ENCODE measurements around the gene RPS5.
"Not testable (repeated sequence)": the region's sequence is repeated elsewhere in the genome, so short reads cannot be mapped to it uniquely, and the experiment has no call there.

Gene RPS5

DNA sequence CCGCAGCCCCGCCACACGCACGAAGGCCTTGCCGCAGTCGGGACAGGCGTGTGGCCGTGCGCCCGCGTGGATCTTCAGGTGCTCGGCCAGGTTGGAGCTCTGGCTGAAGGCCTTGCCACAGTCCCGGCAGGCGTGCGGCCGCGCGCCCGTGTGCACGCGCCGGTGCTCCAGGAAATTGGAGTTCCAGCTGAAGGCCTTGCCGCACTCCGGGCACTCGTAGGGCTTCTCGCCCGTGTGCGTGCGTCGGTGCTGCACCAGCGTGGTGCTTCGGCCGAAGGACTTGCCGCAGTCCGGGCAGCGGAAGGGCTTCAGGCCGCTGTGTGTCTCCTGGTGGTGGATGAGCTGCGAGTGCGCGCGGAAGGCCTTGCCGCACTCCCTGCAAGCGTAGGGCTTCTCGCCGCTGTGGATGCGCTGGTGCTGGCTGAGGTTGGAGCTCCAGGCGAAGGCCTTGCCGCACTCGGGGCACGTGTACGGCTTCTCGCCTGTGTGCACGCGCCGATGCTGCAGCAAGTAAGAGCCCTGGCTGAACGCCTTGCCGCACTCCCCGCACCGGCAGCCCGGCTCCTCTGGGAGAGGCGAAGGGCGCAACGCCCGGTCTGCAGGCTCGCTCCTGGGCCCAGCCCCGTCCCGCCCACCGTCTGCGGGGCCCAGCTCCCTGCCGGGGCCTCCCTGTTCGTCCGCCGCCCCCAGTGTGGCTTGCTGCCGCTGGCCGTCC is 30.1 kb upstream of the RPS5 start:
- no peak for DNase-seq

DNA sequence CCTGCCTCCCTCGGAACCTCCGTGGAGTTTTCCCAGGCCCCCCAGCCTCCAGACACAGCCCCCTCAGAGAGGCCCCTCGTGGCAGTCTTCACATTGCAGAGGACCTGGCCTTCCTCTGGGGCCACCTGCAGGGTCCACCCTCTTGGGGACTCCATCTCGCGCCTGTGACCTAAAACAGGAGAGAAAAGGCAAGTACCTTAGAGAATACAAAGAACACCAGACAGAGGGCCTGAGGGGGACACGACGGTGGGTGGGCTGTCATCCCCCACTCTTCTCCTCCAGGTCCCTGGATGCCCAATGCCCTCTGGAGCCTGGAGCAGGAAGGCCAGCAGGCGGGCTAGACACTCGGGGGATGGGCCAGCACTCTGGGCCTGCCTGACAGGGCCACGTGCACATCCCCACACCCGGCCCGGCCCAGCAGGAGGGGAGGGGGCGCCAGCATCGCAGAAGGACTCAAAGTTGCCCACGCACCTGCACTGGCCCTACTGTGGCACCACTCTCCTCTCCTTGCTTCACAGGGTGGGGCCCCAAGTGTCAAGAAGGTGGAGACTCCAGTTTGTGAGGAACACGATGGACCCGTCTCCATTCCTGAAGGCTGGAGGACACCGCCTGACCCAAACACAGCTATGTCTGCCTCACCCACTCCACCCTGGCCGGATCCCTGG is 29.5 kb upstream of the RPS5 start:
- DNase-seq, result no peak

DNA sequence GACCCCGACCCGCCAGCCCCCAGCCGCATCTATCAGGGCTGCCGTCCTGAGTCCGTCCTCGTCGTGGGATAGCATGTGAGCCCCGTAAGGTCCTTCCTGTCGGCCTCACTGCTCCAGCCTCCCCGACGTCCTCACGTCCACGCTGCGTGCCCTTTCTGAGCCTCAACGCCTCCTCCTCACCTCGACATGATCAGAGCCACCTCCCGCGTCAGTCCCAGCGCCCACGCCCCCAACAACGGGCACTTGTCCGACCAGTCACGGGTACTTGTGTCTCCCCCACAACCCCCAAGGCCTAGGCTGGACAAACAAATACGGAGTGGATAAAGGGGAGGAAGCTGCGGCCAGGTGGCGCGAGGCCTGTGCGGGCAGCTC is 25.2 kb upstream of the RPS5 start:
- DNase-seq, result peak in 1 of 4 experiments; percentile 21

DNA sequence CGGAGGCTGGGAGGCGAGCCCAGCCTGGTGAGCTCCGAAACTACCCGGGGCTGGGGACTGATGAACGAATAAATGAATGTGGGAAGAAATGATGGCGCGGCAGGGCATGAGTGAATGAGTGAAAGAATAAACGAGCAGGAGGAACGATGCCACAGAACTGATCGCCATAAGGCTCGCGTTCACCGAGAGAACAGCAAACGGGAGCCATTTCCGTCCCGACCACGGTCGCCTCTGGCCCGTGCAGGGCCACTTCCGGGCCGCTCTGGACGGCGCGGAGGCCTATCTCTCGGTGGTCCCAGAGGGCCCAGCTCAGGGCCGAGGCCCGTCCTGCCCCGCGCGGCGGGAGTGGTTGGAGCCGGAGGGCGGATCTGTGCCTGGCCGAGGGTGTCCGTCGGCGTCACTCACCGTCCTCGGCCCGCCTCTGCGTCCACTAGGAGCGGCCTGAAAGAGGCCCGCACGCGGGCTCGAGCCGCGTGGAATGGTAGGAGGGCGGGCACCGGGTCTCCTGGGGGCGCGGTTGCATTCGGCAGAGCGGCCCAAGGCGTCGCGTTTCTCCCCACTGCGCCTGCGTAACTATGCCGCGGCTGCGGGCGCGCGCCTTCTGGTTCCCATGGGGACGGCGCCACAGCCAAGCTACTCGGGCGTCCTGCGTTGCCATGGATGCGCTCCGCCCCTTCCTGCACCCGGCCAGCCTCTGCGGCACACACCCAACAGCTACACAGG is 24.6 kb upstream of the RPS5 start, which contains the start of gene ZNF497:
ZNF497 (minus strand) TSS at position 480 of the 723 bp plus-strand sequence. CDS start 5,116 bp downstream, outside the sequence.
- peak; percentile 81 to 94 (median 91) for DNase-seq

DNA sequence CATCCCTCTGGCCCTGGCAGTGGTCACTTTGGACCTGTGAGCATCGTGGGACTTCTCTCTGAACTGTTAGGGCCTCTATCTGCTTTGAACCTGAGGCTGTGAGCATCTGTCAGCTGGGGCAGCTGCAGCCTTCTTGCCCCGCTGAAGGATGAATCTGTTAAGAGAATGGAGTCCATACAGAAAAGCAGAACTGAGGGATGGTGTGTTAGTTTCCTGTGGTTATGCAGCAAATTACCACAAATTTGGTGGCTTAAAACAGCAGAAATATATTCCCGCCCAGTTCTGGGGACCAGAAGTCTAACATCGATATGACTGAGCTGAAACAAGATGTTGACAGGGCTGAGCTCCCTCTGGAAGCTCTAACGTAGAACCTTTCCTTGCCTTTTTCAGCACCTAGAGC is 22.9 kb upstream of the RPS5 start:
- DNase-seq, result no peak

DNA sequence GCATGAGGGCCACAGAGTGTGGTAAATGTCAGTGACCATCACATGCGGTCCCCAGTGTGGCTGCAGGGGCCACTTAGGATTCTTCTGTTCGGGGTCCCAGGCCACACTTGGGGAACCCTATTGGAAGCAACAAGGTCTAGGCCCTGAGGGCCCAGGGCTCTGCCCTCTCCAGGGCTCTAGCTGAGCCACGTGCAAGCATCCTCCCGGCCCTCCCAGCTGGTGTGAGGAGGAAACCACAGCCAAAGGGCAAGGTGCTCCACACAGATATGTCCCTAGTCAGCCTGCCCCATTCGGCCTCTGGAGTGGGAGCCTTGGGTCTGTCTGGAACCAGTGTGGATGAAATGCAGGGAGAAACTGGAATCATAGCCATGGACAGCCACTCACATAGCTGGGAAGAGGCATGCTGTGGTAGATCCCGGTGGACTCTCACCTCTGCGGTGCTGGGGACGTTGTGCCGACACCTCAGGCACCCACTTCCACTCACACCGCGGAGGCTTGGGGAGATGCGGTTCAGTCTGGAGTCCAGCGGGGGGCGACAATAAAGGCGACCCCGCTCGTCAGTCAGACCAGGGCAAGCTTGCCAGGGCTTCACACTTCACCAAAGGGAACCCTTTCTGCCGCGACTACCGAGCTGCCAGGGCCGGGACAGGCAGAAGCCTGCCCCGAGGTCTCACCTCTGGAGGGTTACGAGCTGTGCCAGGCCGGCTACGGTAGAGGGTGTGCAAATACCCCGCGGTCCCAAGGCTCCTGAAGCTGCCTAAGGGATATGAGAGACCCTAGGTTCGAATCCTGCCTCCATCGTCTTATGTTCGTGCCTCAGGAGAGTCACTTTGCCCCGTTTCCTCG is 20.3 kb upstream of the RPS5 start:
- no peak for DNase-seq

DNA sequence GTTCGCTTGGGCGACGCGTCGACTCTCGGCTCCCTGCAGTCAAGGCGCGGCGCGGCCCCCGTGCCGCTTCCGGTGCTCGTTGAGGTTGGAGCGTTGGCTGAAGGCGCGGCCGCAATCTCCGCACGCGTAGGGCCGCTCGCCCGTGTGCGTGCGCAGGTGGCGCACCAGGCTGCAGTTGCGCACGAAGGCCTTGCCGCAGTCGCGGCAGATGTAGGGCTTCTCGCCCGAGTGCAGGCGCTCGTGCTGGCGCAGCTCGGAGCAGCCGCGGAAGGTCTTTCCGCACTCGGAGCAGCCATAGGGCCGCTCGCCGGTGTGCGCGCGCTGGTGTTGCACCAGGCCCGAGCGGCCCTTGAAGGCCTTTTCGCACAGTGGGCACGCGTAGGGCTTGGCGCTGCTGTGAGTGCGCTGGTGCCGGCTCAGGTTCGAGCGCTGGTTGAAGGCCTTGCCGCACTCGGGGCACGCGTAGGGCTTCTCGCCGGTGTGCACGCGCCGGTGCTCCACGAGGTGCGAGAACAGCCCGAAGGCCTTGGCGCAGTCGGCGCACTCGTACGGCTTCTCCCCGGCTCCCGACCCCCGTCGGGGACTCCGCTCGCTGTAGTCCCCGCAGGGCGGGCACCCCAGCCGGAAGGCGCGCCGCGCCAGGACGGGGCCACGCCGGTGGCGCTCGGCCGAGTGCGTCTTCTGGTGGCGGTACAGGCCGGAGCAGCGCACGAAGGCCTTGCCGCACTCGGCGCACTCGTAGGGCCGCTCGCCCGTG is 19.2 kb upstream of the RPS5 start:
- DNase-seq, result no peak

DNA sequence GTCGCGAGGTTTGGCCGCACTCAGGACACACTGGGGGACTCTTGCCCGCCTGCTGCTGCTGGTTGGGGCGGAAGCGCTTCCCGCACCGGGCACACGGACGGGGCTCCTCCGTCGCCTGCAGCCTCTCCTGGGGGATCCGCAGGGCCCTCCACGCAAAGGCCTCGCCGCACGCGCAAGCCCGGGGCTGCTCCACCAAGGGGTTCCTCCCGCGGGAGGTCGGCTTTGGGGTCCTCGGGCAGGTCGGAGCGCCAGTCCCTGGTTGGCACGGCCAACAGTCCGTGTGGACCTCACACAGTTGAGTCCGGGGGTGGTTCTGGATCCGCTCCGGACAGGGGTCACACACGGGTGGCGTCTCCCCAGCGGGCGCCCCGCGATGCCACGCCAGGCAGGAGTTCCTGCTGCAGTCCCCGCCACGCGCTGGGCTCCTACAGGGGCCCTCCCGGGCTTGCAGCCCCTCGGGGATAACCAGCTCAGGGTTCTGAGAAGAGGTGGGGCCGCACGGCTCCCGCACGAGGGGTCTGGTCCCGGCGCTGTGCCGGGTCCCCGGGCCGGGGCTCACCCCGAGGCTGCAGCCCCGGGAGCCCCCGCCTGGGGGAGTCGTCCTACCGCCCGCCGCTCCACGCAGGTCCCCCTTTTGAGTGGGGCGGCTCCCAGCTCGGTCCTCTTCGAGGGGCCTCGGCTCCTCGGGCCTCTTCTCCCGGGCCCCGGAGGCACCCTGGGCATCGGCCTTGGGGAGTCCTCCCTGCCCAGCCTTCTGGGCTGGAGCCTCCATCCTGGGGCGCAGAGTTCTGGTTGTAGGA is 18.3 kb upstream of the RPS5 start:
- DNase-seq, result no peak

DNA sequence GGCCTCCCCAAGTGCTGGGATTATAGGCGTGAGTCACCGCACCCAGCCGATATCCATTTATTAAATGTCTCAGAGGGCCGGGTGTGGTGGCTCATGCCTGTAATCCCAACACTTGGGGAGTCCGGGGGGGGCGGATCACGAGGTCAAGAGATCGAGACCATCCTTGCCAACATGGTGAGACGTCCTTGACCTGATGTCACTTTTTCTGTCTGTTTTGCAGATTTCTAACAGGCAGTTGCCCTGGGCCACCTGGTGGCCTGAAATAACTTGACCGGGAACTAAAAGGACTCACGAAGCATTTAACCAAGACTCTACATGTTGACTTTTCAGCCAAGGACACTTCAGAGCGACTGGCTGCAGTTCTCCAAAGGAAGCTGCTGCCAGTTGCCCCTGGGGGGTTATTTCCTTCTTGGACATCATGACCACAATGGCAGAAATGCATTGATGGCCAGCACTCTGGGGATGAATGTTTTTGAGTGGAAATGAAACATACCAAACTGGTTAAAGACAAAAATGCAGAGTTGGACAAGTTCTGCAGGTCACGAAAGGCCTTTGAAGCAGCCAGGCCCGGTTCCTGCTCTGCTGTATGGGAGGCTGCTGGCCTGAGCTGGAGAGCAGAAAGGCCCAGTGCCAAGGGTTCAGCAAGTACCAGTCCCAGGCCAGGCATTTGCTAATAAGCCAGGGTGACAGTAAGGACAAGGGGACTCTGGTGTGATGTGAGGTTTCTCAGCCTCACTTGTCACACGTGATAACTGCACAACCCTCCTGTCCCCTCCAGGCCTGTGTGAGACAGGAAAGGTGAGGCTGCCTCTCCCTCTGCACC is 14.5 kb upstream of the RPS5 start:
- no peak for DNase-seq

DNA sequence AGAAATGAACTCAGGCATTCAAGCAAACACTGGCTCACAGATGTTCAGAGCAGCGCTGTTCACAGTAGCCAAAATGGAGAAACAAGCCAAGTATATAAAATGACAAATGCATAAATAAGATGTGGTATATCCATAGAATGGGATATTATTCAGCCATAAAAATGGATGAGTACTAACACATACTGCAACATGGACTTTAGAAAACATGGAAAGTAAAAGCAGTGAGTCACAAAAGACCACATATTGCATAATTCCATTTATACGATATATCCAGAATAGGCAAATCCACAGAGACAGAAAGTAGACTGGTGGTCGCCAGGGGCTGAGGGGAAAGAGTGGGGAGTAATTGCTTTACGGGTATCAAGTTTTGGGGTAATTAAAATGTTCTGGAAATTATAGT is 12.9 kb upstream of the RPS5 start:
- no peak for DNase-seq

DNA sequence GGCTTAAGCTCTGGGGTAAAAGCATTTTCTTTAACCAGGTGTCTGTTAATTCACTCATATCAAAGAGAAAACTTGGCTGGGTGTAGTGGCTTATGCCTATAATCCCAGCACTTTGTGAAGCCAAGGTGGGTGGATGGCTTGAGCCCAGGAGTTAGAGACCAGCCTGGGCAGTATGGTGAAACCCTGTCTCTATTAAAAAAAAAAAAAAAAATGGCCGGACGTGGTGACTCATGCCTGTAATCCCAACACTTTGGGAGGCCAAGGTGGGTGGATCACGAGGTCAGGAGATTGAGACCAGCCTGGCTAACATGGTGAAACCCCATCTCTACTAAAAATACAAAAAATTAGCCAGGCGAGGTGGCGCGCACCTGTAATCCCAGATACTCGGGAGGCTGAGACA is 10.3 kb upstream of the RPS5 start:
- not testable (repeated sequence) for DNase-seq

DNA sequence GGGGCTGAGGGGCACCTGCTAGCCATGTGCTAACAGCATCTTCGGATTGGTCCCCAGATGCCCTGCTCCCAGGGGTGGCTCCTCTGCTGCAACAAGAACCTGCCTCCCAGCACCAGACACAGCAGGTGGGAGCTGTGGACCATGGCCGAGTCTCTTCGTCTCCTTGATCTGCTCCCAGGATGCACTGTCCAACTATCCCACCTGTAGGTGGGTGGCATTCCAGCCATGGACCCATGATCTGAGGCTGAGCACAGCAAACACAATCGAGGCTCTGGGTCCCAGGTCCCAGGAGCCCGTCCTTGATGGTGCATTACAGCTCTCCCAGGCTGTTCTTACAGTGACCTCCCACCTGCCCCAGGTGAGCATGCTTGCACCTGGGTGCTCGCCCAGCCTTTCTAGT is 7.8 kb upstream of the RPS5 start:
- no peak for DNase-seq

DNA sequence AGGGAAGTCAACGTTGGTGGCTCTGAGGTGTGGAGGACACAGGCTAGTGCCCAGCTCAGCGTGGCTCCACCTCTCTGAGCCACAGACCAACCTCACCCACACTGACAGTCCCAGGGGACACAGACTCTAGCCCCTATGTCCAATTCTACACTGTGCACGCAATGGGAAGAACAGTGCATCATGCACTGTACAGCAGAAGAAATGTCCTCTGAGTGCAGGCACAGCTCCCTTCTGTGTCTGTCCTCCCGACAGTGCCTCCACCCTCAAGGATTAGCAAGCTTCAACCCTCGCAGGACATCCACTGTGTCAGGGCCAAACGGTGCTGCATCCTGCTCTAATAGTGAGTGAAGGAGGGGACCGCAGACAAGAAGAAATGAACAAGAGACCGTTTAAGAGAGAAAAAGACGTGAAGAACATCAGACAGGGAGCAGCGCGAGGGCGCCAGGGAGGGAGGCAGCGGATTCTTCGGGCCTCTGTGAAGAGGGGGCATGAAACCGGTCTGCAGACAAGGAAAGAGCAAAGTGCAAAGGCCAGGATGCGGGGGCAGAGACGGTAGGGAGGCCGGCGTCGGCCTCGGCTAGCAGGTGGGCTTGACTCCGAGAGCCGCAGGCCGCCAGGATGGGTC is 6.9 kb upstream of the RPS5 start:
- no peak for DNase-seq

DNA sequence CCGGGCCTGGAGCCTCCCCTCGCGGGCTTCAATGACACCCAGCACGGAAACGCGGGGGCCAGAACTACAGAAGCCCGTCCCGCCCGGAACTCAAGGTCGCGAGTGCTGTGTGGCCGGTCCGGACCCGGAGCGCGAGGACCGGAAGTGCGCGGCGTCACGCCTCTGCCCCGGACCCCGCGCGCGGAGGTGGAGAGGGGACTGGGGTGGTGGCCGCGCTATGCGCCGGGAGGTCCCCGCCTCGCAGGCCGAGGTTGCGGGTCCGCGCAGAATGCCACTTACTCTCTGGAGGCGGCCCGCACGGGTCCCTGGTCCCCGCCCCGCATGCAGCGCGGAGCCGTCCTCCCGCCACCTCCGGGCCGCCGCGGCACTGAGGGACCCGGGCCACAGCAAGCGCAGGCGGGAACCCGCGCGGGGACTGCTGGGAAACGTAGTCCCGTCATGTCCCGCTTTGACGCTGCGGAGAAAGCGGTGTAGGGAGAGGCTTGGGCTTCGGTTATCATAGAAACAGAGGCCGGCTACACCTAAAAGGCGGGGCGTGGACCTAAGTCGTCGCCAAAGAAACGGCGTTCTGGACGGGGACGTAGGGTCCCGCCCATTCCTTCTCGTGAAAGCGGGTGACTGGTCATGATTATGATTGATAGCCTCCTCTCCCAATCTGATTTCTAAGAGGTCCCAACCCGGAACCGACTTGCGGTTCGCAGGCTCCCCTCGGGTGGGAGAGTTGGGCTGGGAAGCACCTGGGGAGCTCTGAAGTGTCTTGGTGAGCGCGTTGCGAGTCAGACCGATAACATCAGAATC is 6.2 kb upstream of the RPS5 start, which contains the start of gene ZNF837:
ZNF837 (minus strand) TSS at position 369 of the 798 bp plus-strand sequence. CDS start 11,698 bp downstream, outside the sequence.
- DNase-seq, result peak; percentile 86 to 95 (median 93)

DNA sequence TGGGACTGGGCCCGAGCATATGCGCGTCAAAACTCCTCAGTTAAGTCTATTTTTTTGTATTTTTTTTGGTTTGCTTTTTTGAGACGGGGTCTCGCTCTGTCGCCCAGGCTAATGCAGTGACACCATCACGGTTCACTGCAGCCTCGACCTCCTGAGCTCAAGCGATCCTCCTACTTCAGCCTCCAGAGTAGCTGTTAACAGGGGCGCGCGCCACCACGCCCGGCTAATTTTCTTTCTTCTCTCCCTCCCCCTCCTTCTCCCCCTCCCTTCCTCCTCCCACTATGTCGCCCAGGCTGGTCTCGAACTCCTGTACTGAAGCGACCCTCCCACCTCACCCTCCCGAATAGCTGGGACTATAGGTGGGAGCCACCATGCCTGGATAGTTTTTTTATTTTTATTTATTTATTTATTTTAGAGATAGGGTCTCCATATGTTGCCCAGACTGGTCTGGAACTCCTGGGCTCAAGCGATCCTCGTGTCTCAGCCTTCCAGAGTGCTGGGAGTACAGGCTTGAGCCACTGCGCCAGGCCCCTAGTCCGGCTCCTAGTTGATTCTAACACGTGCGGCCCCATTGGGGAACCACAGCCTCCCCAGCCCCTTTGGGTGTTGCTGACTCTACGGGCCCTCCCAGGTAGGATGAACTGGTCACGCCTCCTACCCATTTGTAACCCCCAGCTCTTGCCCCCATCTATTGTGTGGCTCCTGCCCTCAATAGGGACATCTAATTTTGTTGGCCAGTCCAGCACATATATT is 5.4 kb upstream of the RPS5 start:
- DNase-seq, result no peak

DNA sequence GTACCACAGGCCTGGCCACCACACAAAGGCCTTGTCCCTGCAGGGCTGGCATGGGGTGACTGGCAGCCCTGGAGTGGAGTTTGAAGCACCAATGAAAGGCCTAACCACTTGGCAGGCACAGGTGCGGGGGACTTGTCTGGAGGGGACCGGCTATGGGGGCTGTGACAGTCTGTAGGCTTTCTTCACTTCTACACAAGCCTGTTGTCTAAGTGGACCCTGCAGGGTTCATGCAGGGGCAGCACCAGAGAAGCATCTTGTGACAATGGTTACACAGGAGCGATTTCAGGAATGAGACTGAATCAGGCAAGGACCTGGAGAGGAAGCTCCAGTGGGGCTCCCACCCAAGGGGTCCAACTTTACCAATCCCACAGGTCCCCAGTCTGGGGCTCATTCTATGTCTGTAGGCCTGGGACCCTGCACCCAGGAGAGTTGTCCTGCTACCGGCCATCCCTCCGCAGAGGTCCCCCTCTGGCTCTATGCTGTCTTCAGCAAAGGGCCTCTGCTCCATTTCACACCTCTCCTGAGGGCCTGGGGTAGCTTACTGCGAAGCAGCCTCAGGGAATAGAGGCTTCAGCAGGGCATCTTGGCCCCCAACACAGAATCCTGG is 4.0 kb upstream of the RPS5 start:
- DNase-seq, result no peak

DNA sequence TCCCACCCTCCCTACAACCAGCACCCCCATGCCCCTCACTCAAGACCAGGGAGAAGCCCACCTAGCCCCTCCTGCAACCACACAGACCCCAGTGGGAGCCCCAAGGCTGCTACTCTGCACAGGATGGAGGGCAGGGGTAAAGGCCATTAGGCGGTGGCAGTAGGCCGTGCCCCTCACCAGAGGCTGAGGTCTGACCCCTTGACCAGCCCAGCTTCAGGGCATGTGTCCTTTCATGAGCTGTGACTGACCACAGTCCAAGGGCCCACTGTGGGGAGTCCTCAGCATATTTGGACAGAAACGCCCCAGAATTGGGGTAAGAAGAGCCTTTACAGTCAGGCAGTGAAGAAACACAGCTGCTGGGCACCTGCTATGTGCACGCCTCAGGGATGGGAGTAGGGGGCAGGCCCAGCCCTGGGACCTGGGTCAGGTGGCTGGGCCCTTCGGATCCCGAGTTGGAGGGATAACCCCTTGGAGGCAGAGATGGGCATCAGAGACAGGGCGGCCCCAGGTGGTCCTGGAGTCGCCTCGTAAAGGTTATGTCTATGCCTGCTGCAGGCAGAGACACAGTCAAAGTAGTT is 1.7 kb upstream of the RPS5 start:
- DNase-seq, result no peak
